HepG2 (cell line): ENCODE results near the gene SNIP1. TPM values are rescaled to one million over a fixed set of nuclear protein-coding genes. Genes with fewer than 3 reads are reported as not detected.
A peak's percentile ranks its signal among the peaks of the same experiment; 100 is the strongest.

Source experiments
- BORCS8-MEF2B ChIP-seq: sonication (generic); formaldehyde crosslinking; IDR thresholded peaks from 2 replicates; pipeline ENCODE4 v1.8.0; 2022; ENCODE audit warnings: mild to moderate bottlenecking, missing genetic modification reagents
- BRCA1 ChIP-seq: sonication (generic); formaldehyde crosslinking; IDR thresholded peaks from 2 replicates; pipeline ENCODE4 v1.4.0; 2020; ENCODE audit warnings: missing genetic modification reagents
- FOSL1 ChIP-seq: sonication (generic); formaldehyde crosslinking; IDR thresholded peaks from 2 replicates; pipeline ENCODE4 v1.9.0; 2021; ENCODE audit warnings: missing genetic modification reagents, borderline replicate concordance
- GPN1 ChIP-seq: sonication (generic); formaldehyde crosslinking; IDR thresholded peaks from 2 replicates; pipeline ENCODE4 v1.5.1; 2020; ENCODE audit warnings: missing genetic modification reagents, borderline replicate concordance
- HHEX ChIP-seq: IDR thresholded peaks from 2 replicates; pipeline ENCODE4 v1.6.1; 2016; ENCODE audit warnings: control low read depth
- RORA ChIP-seq: sonication (generic); formaldehyde crosslinking; IDR thresholded peaks from 2 replicates; pipeline ENCODE4 v1.5.0; 2020; ENCODE audit warnings: mild to moderate bottlenecking, missing genetic modification reagents, moderate library complexity
- SCMH1 ChIP-seq: sonication (generic); formaldehyde crosslinking; IDR thresholded peaks from 2 replicates; pipeline ENCODE4 v1.9.0; 2021; ENCODE audit warnings: missing genetic modification reagents, mild to moderate bottlenecking, borderline replicate concordance
- SRY ChIP-seq: sonication (generic); formaldehyde crosslinking; IDR thresholded peaks from 2 replicates; pipeline ENCODE4 v1.8.0; 2022; ENCODE audit warnings: mild to moderate bottlenecking, missing genetic modification reagents
- ZBTB20 ChIP-seq: sonication (generic); formaldehyde crosslinking; IDR thresholded peaks from 2 replicates; pipeline ENCODE4 v1.8.1; 2023; ENCODE audit warnings: missing genetic modification reagents, low read depth, mild to moderate bottlenecking, borderline replicate concordance
- ZNF354B ChIP-seq: sonication (generic); formaldehyde crosslinking; IDR thresholded peaks from 2 replicates; pipeline ENCODE4 v1.8.0; 2022; ENCODE audit warnings: mild to moderate bottlenecking, missing genetic modification reagents
- polyA plus RNA-seq, 8 experiments: library from polyadenylated mRNA; depleted of rRNA in 3 of 8; stranded (reverse) in 7 of 8; unstranded in 1 of 8; fragments of >200 nt; fragmentation: Illumina TruSeq in 4 of 8; extraction: Trizol in 4 of 8; gene quantifications; 2 replicates each; pipeline versions ENCODE4 v1.2.1 to v1.2.3, GENCODE V29; 2011 to 2016; ENCODE audit warnings: low read depth in 4 of 8, missing spikeins in 1 of 8, mixed read lengths in 1 of 8; ENCODE audit not compliant: insufficient read depth in 1 of 8
- total RNA-seq, 5 experiments: library from RNA; depleted of rRNA; stranded (reverse); fragments of >200 nt; fragmentation: Illumina TruSeq; extraction: Trizol; gene quantifications; 2 replicates each; pipeline ENCODE4 v1.2.3, GENCODE V29; 2016; ENCODE audit warnings: low read depth in 1 of 5
- TF ChIP-seq, protein P1 (sequence below): sonication (generic); formaldehyde crosslinking; IDR thresholded peaks from 2 replicates; pipeline ENCODE4 v1.4.0; 2020; ENCODE audit warnings: missing genetic modification reagents
- TF ChIP-seq, protein P2 (sequence below): sonication (generic); formaldehyde crosslinking; IDR thresholded peaks from 2 replicates; pipeline ENCODE4 v1.8.1; 2023; ENCODE audit warnings: mild to moderate bottlenecking, inconsistent platforms, moderate library complexity, missing genetic modification reagents, borderline replicate concordance
- TF ChIP-seq, protein P3 (sequence below): sonication (generic); formaldehyde crosslinking; IDR thresholded peaks from 2 replicates; pipeline ENCODE4 v1.4.0; 2020; ENCODE audit warnings: mild to moderate bottlenecking, missing genetic modification reagents
- TF ChIP-seq, protein P4 (sequence below), 2 experiments: fragments of 450-650 bp in 1 of 2; sonication (generic) in 1 of 2; formaldehyde crosslinking; IDR thresholded peaks; 2 replicates each; pipeline versions ENCODE4 v1.5.0 to v1.8.0; 2020 to 2022; ENCODE audit warnings: mild to moderate bottlenecking in 1 of 2, missing genetic modification reagents in 1 of 2
- TF ChIP-seq, protein P5 (sequence below): sonication (generic); formaldehyde crosslinking; IDR thresholded peaks from 2 replicates; pipeline ENCODE4 v1.5.1; 2020; ENCODE audit warnings: missing genetic modification reagents, mild to moderate bottlenecking, borderline replicate concordance

The SNIP1 gene
- total and polyA plus RNA-seq, 2 of the 13 experiments (the other 11 are each of a cell fraction or from before 2014, with no cell fraction given) = 5.5 to 11.2 TPM

DNA sequence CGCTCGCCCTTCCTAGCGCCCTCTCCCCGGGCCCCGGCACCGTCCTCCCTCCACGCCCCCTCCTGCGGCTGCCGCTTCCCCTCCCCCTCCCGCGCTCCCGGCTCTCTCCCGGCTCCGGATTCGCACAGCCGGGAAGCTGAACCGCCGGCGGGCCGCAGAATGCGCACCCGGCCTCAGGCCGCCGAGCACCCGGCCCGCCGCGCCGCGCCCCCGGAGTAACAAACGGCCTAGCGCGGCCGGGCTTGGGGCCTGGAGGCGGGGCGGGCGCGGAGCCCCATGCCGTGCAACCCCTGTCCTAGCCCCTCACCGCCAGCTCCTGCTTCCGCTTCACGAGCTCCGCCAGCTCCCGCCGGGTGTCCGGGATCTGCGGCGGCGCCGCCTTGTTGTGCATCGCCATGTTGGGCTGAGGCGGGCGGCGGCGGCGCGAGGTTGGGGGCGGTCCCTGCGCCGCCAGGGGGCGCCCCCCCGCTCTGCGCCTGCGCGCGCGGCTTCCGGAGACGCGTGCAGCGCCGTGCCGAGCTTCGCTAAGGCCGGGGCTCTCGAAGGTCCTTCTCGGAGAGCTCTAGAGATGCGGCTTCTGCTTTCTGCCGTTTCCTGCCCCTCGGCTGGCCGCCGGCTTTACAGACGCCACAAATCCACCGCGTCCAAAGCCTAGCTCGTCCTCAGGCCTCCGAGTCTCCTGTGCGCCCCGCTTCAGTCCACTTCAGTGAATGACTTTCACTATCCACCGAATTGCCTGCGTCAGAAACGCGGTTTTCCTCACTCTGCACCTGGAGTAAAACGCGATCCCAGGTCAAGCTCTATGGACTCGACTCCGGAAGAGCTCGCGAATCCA is 39.5 kb downstream of the SNIP1 start, which contains the start of gene MEAF6 (continued):
- TF ChIP-seq, protein P1, sequence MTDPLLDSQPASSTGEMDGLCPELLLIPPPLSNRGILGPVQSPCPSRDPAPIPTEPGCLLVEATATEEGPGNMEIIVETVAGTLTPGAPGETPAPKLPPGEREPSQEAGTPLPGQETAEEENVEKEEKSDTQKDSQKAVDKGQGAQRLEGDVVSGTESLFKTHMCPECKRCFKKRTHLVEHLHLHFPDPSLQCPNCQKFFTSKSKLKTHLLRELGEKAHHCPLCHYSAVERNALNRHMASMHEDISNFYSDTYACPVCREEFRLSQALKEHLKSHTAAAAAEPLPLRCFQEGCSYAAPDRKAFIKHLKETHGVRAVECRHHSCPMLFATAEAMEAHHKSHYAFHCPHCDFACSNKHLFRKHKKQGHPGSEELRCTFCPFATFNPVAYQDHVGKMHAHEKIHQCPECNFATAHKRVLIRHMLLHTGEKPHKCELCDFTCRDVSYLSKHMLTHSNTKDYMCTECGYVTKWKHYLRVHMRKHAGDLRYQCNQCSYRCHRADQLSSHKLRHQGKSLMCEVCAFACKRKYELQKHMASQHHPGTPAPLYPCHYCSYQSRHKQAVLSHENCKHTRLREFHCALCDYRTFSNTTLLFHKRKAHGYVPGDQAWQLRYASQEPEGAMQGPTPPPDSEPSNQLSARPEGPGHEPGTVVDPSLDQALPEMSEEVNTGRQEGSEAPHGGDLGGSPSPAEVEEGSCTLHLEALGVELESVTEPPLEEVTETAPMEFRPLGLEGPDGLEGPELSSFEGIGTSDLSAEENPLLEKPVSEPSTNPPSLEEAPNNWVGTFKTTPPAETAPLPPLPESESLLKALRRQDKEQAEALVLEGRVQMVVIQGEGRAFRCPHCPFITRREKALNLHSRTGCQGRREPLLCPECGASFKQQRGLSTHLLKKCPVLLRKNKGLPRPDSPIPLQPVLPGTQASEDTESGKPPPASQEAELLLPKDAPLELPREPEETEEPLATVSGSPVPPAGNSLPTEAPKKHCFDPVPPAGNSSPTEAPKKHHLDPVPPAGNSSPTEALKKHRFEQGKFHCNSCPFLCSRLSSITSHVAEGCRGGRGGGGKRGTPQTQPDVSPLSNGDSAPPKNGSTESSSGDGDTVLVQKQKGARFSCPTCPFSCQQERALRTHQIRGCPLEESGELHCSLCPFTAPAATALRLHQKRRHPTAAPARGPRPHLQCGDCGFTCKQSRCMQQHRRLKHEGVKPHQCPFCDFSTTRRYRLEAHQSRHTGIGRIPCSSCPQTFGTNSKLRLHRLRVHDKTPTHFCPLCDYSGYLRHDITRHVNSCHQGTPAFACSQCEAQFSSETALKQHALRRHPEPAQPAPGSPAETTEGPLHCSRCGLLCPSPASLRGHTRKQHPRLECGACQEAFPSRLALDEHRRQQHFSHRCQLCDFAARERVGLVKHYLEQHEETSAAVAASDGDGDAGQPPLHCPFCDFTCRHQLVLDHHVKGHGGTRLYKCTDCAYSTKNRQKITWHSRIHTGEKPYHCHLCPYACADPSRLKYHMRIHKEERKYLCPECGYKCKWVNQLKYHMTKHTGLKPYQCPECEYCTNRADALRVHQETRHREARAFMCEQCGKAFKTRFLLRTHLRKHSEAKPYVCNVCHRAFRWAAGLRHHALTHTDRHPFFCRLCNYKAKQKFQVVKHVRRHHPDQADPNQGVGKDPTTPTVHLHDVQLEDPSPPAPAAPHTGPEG (CRISPR knock-in tag) = peak; percentile 93
- no peak for TF ChIP-seq HHEX (CRISPR knock-in tag)
- peak; percentile 91 for TF ChIP-seq BRCA1
- TF ChIP-seq SRY (CRISPR knock-in tag) = peak; percentile 71; the same call in 1 of the 2 replicates
- TF ChIP-seq ZNF354B (CRISPR knock-in tag) = no peak
- TF ChIP-seq, protein P2, sequence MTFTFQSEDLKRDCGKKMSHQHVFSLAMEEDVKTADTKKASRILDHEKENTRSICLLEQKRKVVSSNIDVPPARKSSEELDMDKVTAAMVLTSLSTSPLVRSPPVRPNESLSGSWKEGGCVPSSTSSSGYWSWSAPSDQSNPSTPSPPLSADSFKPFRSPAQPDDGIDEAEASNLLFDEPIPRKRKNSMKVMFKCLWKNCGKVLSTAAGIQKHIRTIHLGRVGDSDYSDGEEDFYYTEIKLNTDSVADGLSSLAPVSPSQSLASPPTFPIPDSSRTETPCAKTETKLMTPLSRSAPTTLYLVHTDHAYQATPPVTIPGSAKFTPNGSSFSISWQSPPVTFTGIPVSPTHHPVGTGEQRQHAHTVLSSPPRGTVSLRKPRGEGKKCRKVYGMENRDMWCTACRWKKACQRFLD (CRISPR knock-in tag) = peak; percentile 68; the same call in 1 of the 2 replicates
- 0 out of 2 replicates have a peak, but pooled peaks have one; percentile 43 for TF ChIP-seq ZBTB20 (CRISPR knock-in tag)
- TF ChIP-seq SCMH1 (CRISPR knock-in tag) = no peak
- TF ChIP-seq, protein P3, sequence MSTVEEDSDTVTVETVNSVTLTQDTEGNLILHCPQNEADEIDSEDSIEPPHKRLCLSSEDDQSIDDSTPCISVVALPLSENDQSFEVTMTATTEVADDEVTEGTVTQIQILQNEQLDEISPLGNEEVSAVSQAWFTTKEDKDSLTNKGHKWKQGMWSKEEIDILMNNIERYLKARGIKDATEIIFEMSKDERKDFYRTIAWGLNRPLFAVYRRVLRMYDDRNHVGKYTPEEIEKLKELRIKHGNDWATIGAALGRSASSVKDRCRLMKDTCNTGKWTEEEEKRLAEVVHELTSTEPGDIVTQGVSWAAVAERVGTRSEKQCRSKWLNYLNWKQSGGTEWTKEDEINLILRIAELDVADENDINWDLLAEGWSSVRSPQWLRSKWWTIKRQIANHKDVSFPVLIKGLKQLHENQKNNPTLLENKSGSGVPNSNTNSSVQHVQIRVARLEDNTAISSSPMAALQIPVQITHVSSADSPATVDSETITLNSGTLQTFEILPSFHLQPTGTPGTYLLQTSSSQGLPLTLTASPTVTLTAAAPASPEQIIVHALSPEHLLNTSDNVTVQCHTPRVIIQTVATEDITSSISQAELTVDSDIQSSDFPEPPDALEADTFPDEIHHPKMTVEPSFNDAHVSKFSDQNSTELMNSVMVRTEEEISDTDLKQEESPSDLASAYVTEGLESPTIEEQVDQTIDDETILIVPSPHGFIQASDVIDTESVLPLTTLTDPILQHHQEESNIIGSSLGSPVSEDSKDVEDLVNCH (CRISPR knock-in tag) = no peak
- TF ChIP-seq, protein P4, sequence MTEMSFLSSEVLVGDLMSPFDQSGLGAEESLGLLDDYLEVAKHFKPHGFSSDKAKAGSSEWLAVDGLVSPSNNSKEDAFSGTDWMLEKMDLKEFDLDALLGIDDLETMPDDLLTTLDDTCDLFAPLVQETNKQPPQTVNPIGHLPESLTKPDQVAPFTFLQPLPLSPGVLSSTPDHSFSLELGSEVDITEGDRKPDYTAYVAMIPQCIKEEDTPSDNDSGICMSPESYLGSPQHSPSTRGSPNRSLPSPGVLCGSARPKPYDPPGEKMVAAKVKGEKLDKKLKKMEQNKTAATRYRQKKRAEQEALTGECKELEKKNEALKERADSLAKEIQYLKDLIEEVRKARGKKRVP (CRISPR knock-in tag; IDR thresholded peaks at IDR 0.05) = 0 out of 4 replicates have a peak, but pooled peaks of 1 of the 2 experiments have one; percentile 24
- TF ChIP-seq RORA (CRISPR knock-in tag) = no peak
- TF ChIP-seq FOSL1 (CRISPR knock-in tag) = peak; percentile 56; the same call in 1 of the 2 replicates
- no peak for TF ChIP-seq GPN1 (CRISPR knock-in tag)
- TF ChIP-seq BORCS8-MEF2B (CRISPR knock-in tag) = no peak
- TF ChIP-seq, protein P5, sequence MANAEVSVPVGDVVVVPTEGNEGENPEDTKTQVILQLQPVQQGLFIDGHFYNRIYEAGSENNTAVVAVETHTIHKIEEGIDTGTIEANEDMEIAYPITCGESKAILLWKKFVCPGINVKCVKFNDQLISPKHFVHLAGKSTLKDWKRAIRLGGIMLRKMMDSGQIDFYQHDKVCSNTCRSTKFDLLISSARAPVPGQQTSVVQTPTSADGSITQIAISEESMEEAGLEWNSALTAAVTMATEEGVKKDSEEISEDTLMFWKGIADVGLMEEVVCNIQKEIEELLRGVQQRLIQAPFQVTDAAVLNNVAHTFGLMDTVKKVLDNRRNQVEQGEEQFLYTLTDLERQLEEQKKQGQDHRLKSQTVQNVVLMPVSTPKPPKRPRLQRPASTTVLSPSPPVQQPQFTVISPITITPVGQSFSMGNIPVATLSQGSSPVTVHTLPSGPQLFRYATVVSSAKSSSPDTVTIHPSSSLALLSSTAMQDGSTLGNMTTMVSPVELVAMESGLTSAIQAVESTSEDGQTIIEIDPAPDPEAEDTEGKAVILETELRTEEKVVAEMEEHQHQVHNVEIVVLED (CRISPR knock-in tag) = peak; percentile 59
